GM12865 (cell line): Measurements from ENCODE around the gene HSPB2.

Source experiments
- DNase-seq: peaks from one replicate; pipeline ENCODE4 v3.0.0; 2010; ENCODE audit warnings: low read depth
- H3K4me3 ChIP-seq: 2 replicates; pipeline ENCODE4 v1.5.1; 2011; ENCODE audit warnings: mild to moderate bottlenecking, low read depth, low read length, control low read depth
- TF ChIP-seq, protein P1 (sequence below): IDR thresholded peaks from 2 replicates; pipeline ENCODE4 v1.5.1; 2011; ENCODE audit warnings: low read length, control low read depth, low read depth, inconsistent platforms; ENCODE audit not compliant: insufficient read depth; ENCODE audit errors: missing control alignments

HSPB2 gene, protein sequence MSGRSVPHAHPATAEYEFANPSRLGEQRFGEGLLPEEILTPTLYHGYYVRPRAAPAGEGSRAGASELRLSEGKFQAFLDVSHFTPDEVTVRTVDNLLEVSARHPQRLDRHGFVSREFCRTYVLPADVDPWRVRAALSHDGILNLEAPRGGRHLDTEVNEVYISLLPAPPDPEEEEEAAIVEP

DNA sequence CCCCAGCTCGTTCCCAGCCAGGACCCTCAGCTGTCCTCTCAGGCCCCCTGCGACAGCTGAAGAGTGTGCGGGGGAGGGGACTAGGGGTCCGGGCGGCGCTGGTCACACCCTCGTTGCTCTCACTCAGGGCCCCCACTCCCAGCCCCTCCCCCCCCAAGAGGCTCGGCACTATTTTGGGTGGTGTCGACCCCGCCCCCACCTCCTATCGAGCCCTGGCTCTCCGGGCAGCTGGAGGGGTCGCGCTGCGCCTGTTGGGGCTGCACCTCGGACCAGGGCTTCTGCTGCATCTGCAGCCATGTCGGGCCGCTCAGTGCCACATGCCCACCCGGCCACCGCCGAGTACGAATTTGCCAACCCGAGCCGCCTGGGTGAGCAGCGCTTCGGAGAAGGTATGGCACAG is at the start of gene HSPB2:
Gene HSPB2, plus strand, starts transcription at position 200 of the 400 bp plus-strand sequence. Its CDS starts 96 bp downstream, at position 296.
- TF ChIP-seq, protein P1, sequence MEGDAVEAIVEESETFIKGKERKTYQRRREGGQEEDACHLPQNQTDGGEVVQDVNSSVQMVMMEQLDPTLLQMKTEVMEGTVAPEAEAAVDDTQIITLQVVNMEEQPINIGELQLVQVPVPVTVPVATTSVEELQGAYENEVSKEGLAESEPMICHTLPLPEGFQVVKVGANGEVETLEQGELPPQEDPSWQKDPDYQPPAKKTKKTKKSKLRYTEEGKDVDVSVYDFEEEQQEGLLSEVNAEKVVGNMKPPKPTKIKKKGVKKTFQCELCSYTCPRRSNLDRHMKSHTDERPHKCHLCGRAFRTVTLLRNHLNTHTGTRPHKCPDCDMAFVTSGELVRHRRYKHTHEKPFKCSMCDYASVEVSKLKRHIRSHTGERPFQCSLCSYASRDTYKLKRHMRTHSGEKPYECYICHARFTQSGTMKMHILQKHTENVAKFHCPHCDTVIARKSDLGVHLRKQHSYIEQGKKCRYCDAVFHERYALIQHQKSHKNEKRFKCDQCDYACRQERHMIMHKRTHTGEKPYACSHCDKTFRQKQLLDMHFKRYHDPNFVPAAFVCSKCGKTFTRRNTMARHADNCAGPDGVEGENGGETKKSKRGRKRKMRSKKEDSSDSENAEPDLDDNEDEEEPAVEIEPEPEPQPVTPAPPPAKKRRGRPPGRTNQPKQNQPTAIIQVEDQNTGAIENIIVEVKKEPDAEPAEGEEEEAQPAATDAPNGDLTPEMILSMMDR = no peak
- no peak for DNase-seq
- H3K4me3 ChIP-seq = no peak within 1 kb of the TSS

DNA sequence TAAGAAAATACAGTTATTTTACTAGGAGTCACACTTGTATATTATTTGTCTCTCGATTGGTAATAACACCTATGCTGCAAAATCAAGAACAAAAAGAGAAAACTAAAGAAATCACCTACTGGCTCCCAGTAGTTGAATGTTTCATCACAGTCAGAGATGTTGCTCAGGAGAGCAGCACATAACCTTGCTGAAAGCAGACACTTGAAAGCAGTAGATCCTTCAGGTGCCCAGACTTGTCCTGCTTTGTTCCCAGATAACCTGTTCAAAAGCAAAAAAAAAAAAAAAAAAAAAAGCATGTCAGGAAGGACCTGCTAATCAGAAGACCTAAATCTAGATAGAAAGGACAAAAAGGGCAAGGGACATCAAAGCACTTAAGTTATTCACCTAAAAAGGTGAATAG is 42.4 kb upstream of the HSPB2 start:
- no peak for DNase-seq
- TF ChIP-seq, protein P1 = no peak
- H3K4me3 ChIP-seq = peak overlapping the region; percentile 60

DNA sequence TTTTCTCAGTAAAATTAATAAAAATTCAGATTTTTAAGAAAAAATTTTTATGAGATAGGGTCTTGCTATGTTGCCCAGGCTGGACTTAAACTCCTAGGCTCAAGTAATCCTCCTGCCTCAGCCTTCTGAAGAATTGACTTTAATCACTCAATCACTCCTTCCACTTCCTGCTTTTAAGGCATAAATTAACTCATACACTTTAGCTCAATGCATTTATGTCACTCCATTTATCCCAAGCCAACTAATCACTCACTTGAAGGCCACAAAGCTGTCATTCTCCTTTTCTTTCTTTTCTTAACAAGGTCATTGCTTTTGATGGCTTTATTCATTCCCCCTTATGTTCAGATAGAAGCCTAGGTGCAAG is 42.0 kb upstream of the HSPB2 start:
- DNase-seq = no peak
- TF ChIP-seq, protein P1 = no peak
- H3K4me3 ChIP-seq = peak overlapping the region; percentile 60

DNA sequence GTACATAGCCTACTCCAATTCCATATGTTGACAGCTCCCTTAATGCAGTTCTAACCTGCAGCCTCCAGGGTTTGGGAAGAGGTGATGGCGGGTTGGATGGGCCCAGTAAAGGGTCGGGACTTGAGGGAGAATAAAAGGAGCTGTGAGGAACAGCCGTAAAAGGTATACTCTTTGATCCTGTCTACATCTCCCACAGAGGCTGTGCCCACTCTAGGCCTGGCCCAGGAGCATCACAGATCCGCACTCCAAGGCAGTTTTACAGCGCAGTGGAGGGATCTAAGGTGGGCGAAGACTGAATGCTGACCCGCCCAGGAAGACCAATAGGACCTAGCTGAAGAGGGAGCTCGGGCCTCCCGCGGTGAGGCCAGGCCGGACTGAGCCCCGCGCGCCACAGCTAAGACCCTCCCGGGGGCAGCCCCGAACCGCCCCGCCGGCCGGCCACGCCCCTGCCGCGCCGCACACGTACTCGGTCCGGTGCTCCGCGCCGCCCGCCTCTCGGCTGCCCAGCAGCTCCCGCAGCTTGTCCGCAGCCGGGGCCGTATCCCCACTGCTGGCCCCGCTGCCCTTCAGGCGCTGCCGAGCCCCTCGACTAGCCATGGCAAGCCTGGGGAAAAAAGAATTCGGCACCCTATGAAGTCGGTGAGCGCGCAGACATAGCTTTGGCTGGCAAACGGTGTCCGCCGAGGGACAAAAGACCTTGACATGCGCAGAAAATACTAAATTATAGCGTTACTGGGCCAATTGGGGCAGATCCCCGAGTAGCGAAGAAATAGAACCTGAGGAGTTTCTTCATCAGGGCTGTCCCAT is 41.4 kb upstream of the HSPB2 start, which contains the start of gene ALG9:
Gene ALG9, minus strand, starts transcription at position 696 of the 807 bp plus-strand sequence. Its CDS starts 99 bp downstream, at position 597.
- H3K4me3 ChIP-seq = peak within 1 kb of the TSS; percentile 60
- TF ChIP-seq, protein P1 = peak; percentile 14

DNA sequence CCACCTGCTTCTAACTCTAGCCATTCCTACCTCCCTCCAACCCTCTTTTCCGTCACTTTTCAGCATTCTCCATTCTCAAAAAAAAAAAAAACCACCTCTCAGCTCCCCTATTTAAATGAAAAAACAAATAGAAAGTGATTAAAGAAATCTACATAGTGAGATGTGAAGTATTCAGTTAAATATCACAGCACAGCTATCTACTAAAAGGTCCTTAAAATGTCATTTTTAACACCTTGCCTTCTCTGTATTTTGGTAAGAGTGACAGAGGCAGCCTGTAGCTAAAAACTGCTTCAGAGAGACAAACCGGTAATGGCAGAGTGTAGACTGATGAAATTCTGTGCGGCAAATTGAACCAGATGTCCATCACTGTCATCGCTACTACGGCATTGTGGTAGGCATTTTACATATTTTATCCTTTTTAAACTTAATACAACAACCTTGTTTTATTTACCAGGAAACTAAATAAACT is 40.8 kb upstream of the HSPB2 start:
- TF ChIP-seq, protein P1 = no peak
- DNase-seq = no peak
- H3K4me3 ChIP-seq = peak overlapping the region; percentile 60

More for the DNA sequence above, 41.4 kb upstream of the HSPB2 start, which contains the start of gene ALG9:
- peak; percentile 93 for DNase-seq

DNA sequence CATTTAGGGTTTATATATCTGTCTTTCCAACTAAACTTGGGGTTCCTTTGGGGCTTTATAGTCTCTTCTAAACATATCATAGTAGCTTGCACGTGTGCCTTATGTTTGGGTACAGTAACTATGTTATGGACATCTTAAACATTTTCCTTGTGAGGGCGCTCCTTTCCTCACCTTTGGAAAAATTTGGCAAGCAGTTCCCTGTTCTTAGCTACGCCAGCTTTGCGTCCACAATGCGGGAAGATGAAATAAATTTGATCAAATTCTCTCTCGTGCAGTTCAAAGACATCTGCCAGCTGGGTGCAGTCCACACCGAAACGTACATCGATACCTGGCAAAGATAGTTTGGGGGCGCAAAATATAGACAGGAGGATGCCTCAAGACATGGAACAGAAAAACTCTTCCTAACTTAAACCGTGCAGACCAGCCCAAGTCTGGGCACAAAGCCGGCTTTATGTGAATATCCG is 34.1 kb upstream of the HSPB2 start:
- DNase-seq = no peak
- H3K4me3 ChIP-seq = peak overlapping the region; percentile 77
- TF ChIP-seq, protein P1 = peak; percentile 3
